Thyroid gland (tissue), 4 donors: ENCODE measurements around the gene KCNQ1OT1. TPM values are rescaled to one million over a fixed set of nuclear protein-coding genes. Genes with fewer than 3 reads are reported as not detected.

Experiments used
- DNase-seq, 2 donors: peaks; one replicate each; pipeline ENCODE4 v3.0.0-alpha.2; 2019
- H3K27ac ChIP-seq, 3 donors: fragments of 200-600 bp; sonication (generic); 1 replicate in 2 of 3; 2 replicates in 1 of 3; pipeline ENCODE4 v1.5.1; 2016 to 2019; ENCODE audit warnings: mild to moderate bottlenecking in 1 of 3, moderate library complexity in 1 of 3
- H3K27me3 ChIP-seq: fragments of 200-600 bp; sonication (generic); one replicate; pipeline ENCODE4 v1.5.1; 2019
- H3K36me3 ChIP-seq, 2 donors: fragments of 200-600 bp; sonication (generic); one replicate each; pipeline ENCODE4 v1.5.1; 2016 to 2019
- H3K4me1 ChIP-seq, 2 donors: fragments of 200-600 bp; sonication (generic); one replicate each; pipeline ENCODE4 v1.5.1; 2017 to 2019
- H3K4me3 ChIP-seq, 3 donors: fragments of 200-600 bp; sonication (generic); replicated peaks in 1 of 3; 1 replicate in 2 of 3; 2 replicates in 1 of 3; pipeline ENCODE4 v1.5.1; 2016; ENCODE audit warnings: mild to moderate bottlenecking in 1 of 3
- H3K9me3 ChIP-seq: fragments of 200-600 bp; sonication (generic); one replicate; pipeline ENCODE4 v1.5.1; 2017
- POLR2A ChIP-seq, 2 donors: fragments of 450-650 bp; IDR thresholded peaks; one replicate each; pipeline ENCODE4 v1.6.1; 2017; ENCODE audit warnings: antibody characterized with exemption in 2 of 2, mild to moderate bottlenecking in 2 of 2, moderate library complexity in 1 of 2
- WGBS, 2 donors: methylation state at CpG; one replicate each; pipeline ENCODE4 v1.1.5; 2017; 5-methylcytosine and 5-hydroxymethylcytosine counted together
- intact Hi-C: fragments of 100-400 bp; cut with DNase I; formaldehyde crosslinking; loops from one replicate; pipeline ENCODE4 v1.15.1; 2023
- total RNA-seq, 4 donors: library from RNA; depleted of rRNA; stranded (reverse); fragments of >200 nt; gene quantifications; one replicate each; pipeline ENCODE4 v1.2.3, GENCODE V29; 2016
- TF ChIP-seq, protein P1 (sequence below), 6 experiments: fragments of 200-600 bp in 3 of 6; fragments of 450-650 bp in 3 of 6; sonication (generic) in 3 of 6; IDR thresholded peaks; one replicate each; pipeline ENCODE4 v1.5.1; 2016 to 2019; ENCODE audit warnings: antibody characterized with exemption in 6 of 6, mild to moderate bottlenecking in 2 of 6, inconsistent platforms in 1 of 6, moderate library complexity in 1 of 6

KCNQ1OT1 gene
- total RNA-seq, 4 donors from 2014 or later = 2.0 to 4.1 (median 3.2) TPM

DNA sequence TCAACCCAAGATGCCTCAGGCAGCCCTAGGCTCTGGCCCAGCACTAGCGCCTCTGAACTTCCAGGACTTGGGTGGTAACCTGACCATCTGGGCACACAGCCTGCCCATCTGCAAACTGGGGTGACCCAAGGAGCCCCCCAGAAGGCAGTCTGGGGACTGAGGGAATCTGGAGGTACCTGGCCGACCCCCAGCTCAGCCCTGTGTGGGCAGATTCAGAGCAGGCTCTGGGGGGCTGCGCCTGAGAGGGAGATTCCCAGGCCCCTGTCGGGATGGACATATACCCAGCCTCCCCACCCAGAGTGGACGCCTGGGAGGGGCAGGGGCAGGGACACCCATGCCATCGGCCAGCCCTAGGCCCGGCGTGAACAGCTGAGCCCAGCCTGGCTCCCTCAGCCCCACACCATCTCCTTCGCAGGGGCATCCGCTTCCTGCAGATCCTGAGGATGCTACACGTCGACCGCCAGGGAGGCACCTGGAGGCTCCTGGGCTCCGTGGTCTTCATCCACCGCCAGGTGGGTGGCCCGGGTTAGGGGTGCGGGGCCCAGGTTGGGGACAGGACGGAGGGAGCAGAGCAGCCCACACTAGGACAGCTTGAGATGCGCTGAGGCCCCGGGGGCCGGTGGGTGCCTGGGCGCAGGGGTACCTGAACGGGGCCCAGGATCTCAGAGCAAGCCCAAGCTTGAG lies 128.1 kb downstream of the KCNQ1OT1 start:
- Histone ChIP-seq H3K9me3 (no peaks in the 10 kb centered on the region), H3K4me3 (no peak overlapping the region), H3K36me3 (no peaks in the 10 kb centered on the region), H3K27ac (no peak overlapping the region), H3K27me3 (no peaks in the 10 kb centered on the region), H3K4me1 (no peaks in the 10 kb centered on the region)
- intact Hi-C loops = no loop called here
- TF ChIP-seq POLR2A (IDR thresholded peaks at IDR 0.05) = no peak
- TF ChIP-seq, protein P1, sequence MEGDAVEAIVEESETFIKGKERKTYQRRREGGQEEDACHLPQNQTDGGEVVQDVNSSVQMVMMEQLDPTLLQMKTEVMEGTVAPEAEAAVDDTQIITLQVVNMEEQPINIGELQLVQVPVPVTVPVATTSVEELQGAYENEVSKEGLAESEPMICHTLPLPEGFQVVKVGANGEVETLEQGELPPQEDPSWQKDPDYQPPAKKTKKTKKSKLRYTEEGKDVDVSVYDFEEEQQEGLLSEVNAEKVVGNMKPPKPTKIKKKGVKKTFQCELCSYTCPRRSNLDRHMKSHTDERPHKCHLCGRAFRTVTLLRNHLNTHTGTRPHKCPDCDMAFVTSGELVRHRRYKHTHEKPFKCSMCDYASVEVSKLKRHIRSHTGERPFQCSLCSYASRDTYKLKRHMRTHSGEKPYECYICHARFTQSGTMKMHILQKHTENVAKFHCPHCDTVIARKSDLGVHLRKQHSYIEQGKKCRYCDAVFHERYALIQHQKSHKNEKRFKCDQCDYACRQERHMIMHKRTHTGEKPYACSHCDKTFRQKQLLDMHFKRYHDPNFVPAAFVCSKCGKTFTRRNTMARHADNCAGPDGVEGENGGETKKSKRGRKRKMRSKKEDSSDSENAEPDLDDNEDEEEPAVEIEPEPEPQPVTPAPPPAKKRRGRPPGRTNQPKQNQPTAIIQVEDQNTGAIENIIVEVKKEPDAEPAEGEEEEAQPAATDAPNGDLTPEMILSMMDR (IDR thresholded peaks at IDR 0.05) = no peak
- no peak for DNase-seq
- WGBS, 2 donors = 91 to 97% methylated on average over 15 of the region's 23 CpGs

DNA sequence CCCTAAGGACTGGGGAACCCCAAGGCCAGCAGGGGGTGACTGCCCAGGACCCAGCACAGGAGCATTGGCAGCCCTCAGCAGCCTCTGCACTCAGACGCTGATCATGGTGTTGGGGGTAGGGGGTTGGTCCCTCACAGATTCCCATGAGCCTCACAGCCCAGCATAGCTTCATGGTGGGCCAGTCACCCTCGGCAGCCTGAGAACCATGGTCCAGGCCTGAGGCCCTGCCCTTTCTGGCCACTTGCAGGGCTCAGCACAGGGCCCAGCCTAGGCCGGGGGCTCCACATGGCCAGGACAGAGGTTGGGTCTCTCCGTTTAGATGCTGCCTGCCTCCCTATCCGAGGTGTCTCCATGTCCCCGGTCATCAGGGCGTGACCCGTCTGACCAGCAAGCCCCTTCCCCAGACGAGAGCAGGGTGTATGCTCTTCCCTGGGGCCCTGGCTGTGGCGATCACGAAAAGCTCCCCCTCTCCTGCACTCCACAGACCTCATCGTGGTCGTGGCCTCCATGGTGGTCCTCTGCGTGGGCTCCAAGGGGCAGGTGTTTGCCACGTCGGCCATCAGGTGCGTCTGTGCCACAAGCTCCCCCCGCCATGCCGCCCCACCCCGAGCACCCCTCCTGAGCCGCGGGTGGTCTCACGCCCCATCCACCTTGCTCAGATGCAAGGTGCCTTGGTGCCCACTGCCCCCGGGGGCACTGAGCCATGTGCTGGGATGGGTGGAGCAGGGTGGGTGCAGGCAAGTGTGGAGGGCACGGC lies 128.8 kb downstream of the KCNQ1OT1 start:
- 90 to 95% methylated on average over 4 to 12 of the region's 25 CpGs for WGBS, 2 donors
- H3K27ac ChIP-seq = no peak overlapping the region
- H3K9me3 ChIP-seq = no peaks in the 10 kb centered on the region
- no peak for DNase-seq
- H3K27me3 ChIP-seq = no peaks in the 10 kb centered on the region
- intact Hi-C loops = no loop called here
- H3K4me3 ChIP-seq = no peak overlapping the region
- H3K36me3 ChIP-seq = no peaks in the 10 kb centered on the region
- H3K4me1 ChIP-seq = peaks cover 2 to 5% of the 10 kb centered on the region in 2 donors
- TF ChIP-seq, protein P1 (IDR thresholded peaks at IDR 0.05) = no peak
- TF ChIP-seq POLR2A (IDR thresholded peaks at IDR 0.05) = no peak

DNA sequence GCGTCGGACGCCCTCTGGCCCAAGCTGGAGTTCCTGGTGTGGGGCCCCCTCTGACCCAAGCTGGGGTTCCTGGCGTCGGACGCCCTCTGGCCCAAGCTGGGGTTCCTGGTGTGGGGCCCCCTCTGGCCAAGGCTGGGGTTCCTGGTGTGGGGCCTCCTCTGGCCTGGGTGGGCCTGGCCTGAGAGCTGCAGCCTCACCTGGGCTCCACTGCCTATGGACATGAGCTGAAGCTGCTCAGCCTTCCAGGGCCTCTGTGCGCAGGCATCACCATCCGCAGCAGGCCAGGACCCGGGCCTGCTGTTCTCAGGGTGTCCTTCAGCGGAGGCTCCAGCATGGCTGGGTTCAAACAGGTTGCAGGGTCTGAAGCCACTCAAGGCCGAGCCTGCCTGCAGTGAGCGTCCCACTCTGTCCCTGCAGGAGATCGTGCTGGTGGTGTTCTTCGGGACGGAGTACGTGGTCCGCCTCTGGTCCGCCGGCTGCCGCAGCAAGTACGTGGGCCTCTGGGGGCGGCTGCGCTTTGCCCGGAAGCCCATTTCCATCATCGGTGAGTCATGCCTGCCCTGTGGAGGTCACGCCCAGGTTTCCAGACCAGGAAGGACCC lies 129.5 kb downstream of the KCNQ1OT1 start:
- Histone ChIP-seq H3K9me3 (no peaks in the 10 kb centered on the region), H3K36me3 (no peaks in the 10 kb centered on the region), H3K27me3 (no peaks in the 10 kb centered on the region), H3K4me3 (no peak overlapping the region), H3K27ac (no peak overlapping the region), H3K4me1 (peaks cover 9 to 12% of the 10 kb centered on the region in 2 donors)
- 94 to 97% methylated on average over 11 to 20 of the region's 26 CpGs for WGBS, 2 donors
- intact Hi-C loops = no loop called here
- no peak for DNase-seq
- TF ChIP-seq POLR2A (IDR thresholded peaks at IDR 0.05) = no peak
- TF ChIP-seq, protein P1 (IDR thresholded peaks at IDR 0.05) = no peak

DNA sequence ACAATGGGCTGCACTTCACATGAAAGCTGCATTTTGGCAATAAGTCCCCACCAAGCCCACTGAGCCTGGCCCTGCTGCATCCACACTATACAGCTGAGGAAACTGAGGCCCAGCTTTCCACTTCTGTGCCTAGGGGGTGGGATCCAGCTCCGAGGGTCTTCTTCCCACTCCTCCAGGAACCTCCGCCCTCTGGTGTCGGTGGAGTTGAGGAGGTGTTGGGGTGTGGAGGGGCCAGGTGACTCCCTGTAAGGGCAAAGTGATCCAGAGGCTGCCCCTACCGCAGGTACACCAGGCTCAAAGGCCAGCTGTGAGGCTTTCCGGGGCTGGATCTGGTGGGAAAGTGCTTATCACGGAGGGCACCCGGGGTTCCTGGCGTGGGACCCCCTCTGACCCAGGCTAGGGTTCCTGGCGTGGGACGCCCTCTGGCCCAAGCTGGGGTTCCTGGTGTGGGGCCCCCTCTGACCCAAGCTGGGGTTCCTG lies 130.0 kb downstream of the KCNQ1OT1 start:
- Histone ChIP-seq H3K4me3 (no peak overlapping the region), H3K36me3 (no peaks in the 10 kb centered on the region), H3K9me3 (no peaks in the 10 kb centered on the region), H3K4me1 (peaks cover 15 to 17% of the 10 kb centered on the region in 2 donors), H3K27ac (no peak overlapping the region), H3K27me3 (no peaks in the 10 kb centered on the region)
- TF ChIP-seq POLR2A (IDR thresholded peaks at IDR 0.05) = no peak
- TF ChIP-seq, protein P1 (IDR thresholded peaks at IDR 0.05) = no peak
- whole genome bisulfite sequencing, 2 donors = 97% methylated on average over 9 to 10 of the region's 10 CpGs
- no peak for DNase-seq
- intact Hi-C loops = no loop called here
